ENCODE measurements around the gene MAN1A1. TPM values are rescaled to one million over a fixed set of nuclear protein-coding genes. Genes with fewer than 3 reads are reported as not detected.

Gene MAN1A1
- total and polyA plus RNA-seq, 10 donors, result 6.0 to 148 (median 93.5) TPM

- Histone ChIP-seq H3K27me3 (replicated peaks in 1 of 7) (no peaks in the 10 kb centered on the region), H3K36me3 (peaks cover 0 to 38% (median 9%) of the 10 kb centered on the region in 6 donors), H3K4me3 (no peak overlapping the region), H3K4me1 (no peaks in the 10 kb centered on the region), H3K27ac (no peak overlapping the region), H3K9me3 (no peaks in the 10 kb centered on the region)
- no peak for DNase-seq
- intact Hi-C loops (cut with DNase I; ENCODE audit: low total_unique reads), result no loop called here
- TF ChIP-seq POLR2A (IDR thresholded peaks at IDR 0.05) (no peak), POLR2AphosphoS5 (IDR thresholded peaks at IDR 0.05) (no peak), CTCF (IDR thresholded peaks at IDR 0.05 in 8 of 11, conservative IDR thresholded peaks at IDR 0.05 in 3 of 11) (no peak)
- 91 to 93% (median 91%) methylated on average over 3 of the region's 3 CpGs for WGBS, 5 donors
These were observed 102.1 kb downstream of the MAN1A1 start for GRCh38 chr6:119247504-119247903.

- TF ChIP-seq CTCF (IDR thresholded peaks at IDR 0.05 in 8 of 11, conservative IDR thresholded peaks at IDR 0.05 in 3 of 11), result no peak
- TF ChIP-seq POLR2AphosphoS5 (IDR thresholded peaks at IDR 0.05), result no peak
- TF ChIP-seq POLR2A (IDR thresholded peaks at IDR 0.05), result no peak
- no peaks in the 10 kb centered on the region for H3K9me3 ChIP-seq
- peaks cover 0 to 10% (median 0%) of the 10 kb centered on the region in 6 donors for H3K4me1 ChIP-seq
- intact Hi-C loops (cut with DNase I; ENCODE audit: low total_unique reads), result no loop called here
- no peak overlapping the region for H3K4me3 ChIP-seq
- no peaks in the 10 kb centered on the region for H3K27me3 ChIP-seq (replicated peaks in 1 of 7)
- peaks cover 0 to 42% (median 9%) of the 10 kb centered on the region in 6 donors for H3K36me3 ChIP-seq
- no peak overlapping the region for H3K27ac ChIP-seq
- no peak for DNase-seq
- 90 to 97% (median 95%) methylated on average over 2 of the region's 2 CpGs for WGBS, 5 donors
These were observed 105.9 kb downstream of the MAN1A1 start for GRCh38 chr6:119243657-119244056.

GRCh38 chr6:119243037-119243436, 106.5 kb downstream of the MAN1A1 start:
- intact Hi-C loops (cut with DNase I; ENCODE audit: low total_unique reads), result no loop called here
- peaks cover 0 to 10% (median 0%) of the 10 kb centered on the region in 6 donors for H3K4me1 ChIP-seq
- peaks cover 0 to 36% (median 9%) of the 10 kb centered on the region in 6 donors for H3K36me3 ChIP-seq
- no peaks in the 10 kb centered on the region for H3K27me3 ChIP-seq (replicated peaks in 1 of 7)
- DNase-seq, result no peak
- no peak overlapping the region for H3K4me3 ChIP-seq
- TF ChIP-seq POLR2A (IDR thresholded peaks at IDR 0.05), result no peak
- TF ChIP-seq POLR2AphosphoS5 (IDR thresholded peaks at IDR 0.05), result no peak
- no peak for TF ChIP-seq CTCF (IDR thresholded peaks at IDR 0.05 in 8 of 11, conservative IDR thresholded peaks at IDR 0.05 in 3 of 11)
- no peak overlapping the region for H3K27ac ChIP-seq
- H3K9me3 ChIP-seq, result no peaks in the 10 kb centered on the region

GRCh38 chr6:119241540-119242309, 107.8 kb downstream of the MAN1A1 start:
- no peak for DNase-seq
- Histone ChIP-seq H3K27ac (no peak overlapping the region), H3K36me3 (peaks cover 0 to 28% (median 5%) of the 10 kb centered on the region in 6 donors), H3K9me3 (peaks cover 0 to under 1% (median 0%) of the 10 kb centered on the region in 8 donors), H3K4me3 (no peak overlapping the region), H3K27me3 (replicated peaks in 1 of 7) (no peaks in the 10 kb centered on the region), H3K4me1 (peaks cover 0 to 10% (median 0%) of the 10 kb centered on the region in 6 donors)
- TF ChIP-seq POLR2AphosphoS5 (IDR thresholded peaks at IDR 0.05) (no peak), CTCF (IDR thresholded peaks at IDR 0.05 in 8 of 11, conservative IDR thresholded peaks at IDR 0.05 in 3 of 11) (no peak), POLR2A (IDR thresholded peaks at IDR 0.05) (no peak)
- intact Hi-C loops (cut with DNase I; ENCODE audit: low total_unique reads), result no loop called here
- 87 to 96% (median 91%) methylated on average over 3 of the region's 3 CpGs for whole genome bisulfite sequencing, 5 donors

Data from spleen (tissue), 11 donors.